SJCRH30 (cell line): ENCODE data around the gene PTGER4. TPM values are rescaled to one million over a fixed set of nuclear protein-coding genes. Genes with fewer than 3 reads are reported as not detected.
"Not testable (repeated sequence)": the region's sequence is repeated elsewhere in the genome, so short reads cannot be mapped to it uniquely, and the experiment has no call there.

Experiments used
- DNase-seq, 2 experiments: peaks; one replicate each; pipeline ENCODE4 v3.0.0-alpha.2; 2015 to 2020
- H3K27ac ChIP-seq: fragments of 250-450 bp; sonication (Bioruptor Pico); 2 replicates; pipeline ENCODE4 v1.5.1; 2020; ENCODE audit warnings: mild to moderate bottlenecking, moderate library complexity
- H3K27me3 ChIP-seq: fragments of 250-450 bp; sonication (Bioruptor Pico); 2 replicates; pipeline ENCODE4 v1.5.1; 2020; ENCODE audit warnings: mild to moderate bottlenecking, moderate library complexity
- H3K36me3 ChIP-seq: fragments of 250-450 bp; sonication (Bioruptor Pico); 2 replicates; pipeline ENCODE4 v1.5.1; 2020; ENCODE audit warnings: mild to moderate bottlenecking, moderate library complexity
- H3K4me1 ChIP-seq: fragments of 250-450 bp; sonication (Bioruptor Pico); 2 replicates; pipeline ENCODE4 v1.5.1; 2020; ENCODE audit warnings: mild to moderate bottlenecking, moderate library complexity
- H3K4me3 ChIP-seq: fragments of 250-450 bp; sonication (Bioruptor Pico); 2 replicates; pipeline ENCODE4 v1.5.1; 2020; ENCODE audit warnings: mild to moderate bottlenecking, moderate library complexity
- H3K9me3 ChIP-seq: fragments of 250-450 bp; sonication (Bioruptor Pico); replicated peaks from 2 replicates; pipeline ENCODE4 v1.5.1; 2020; ENCODE audit warnings: mild to moderate bottlenecking, moderate library complexity
- total RNA-seq: library from RNA; depleted of rRNA; stranded (reverse); fragments of >200 nt; shearing (Covaris generic); gene quantifications from 2 replicates; pipeline ENCODE4 v1.2.3, GENCODE V29; 2014

Gene PTGER4
- total RNA-seq, 1 experiment from 2014 or later: 7.4 TPM

GRCh38 chr5:40691894-40692293 lies 12.2 kb downstream of the PTGER4 start:
- Histone ChIP-seq H3K36me3 (peaks cover 11% of the 10 kb centered on the region), H3K4me3 (no peak overlapping the region), H3K27ac (no peak overlapping the region), H3K27me3 (no peaks in the 10 kb centered on the region), H3K4me1 (peaks cover 12% of the 10 kb centered on the region), H3K9me3 (no peaks in the 10 kb centered on the region)
- no peak for DNase-seq

- H3K4me1 ChIP-seq: peaks cover 3% of the 10 kb centered on the region
- peaks cover 11% of the 10 kb centered on the region for H3K36me3 ChIP-seq
- DNase-seq: no peak
- no peak overlapping the region for H3K4me3 ChIP-seq
- no peaks in the 10 kb centered on the region for H3K9me3 ChIP-seq
- H3K27me3 ChIP-seq: no peaks in the 10 kb centered on the region
- no peak overlapping the region for H3K27ac ChIP-seq
Observed at GRCh38 chr5:40694433-40694832, 14.7 kb downstream of the PTGER4 start.

GRCh38 chr5:40700116-40700782 lies 20.5 kb downstream of the PTGER4 start:
- Histone ChIP-seq H3K4me1 (no peaks in the 10 kb centered on the region), H3K36me3 (peaks cover 3% of the 10 kb centered on the region; the same call in 1 of the 2 replicates)
- no peak for DNase-seq

GRCh38 chr5:40702027-40702426 lies 22.3 kb downstream of the PTGER4 start:
- H3K9me3 ChIP-seq: peaks cover 25% of the 10 kb centered on the region
- H3K27ac ChIP-seq, H3K4me1 ChIP-seq, DNase-seq, H3K4me3 ChIP-seq, H3K36me3 ChIP-seq, H3K27me3 ChIP-seq: not testable (repeated sequence)

More at GRCh38 chr5:40700116-40700782, 20.5 kb downstream of the PTGER4 start:
- no peaks in the 10 kb centered on the region for H3K27me3 ChIP-seq
- no peak overlapping the region for H3K27ac ChIP-seq
- peaks cover 14% of the 10 kb centered on the region for H3K9me3 ChIP-seq
- no peak overlapping the region for H3K4me3 ChIP-seq

- peaks cover 27% of the 10 kb centered on the region for H3K9me3 ChIP-seq
- not testable (repeated sequence) for H3K36me3 ChIP-seq, DNase-seq, H3K27ac ChIP-seq, H3K27me3 ChIP-seq, H3K4me1 ChIP-seq, H3K4me3 ChIP-seq
Observed at GRCh38 chr5:40705484-40705883, 25.8 kb downstream of the PTGER4 start.

GRCh38 chr5:40710575-40710974 lies 30.9 kb downstream of the PTGER4 start:
- DNase-seq, H3K4me1 ChIP-seq, H3K27ac ChIP-seq, H3K36me3 ChIP-seq, H3K4me3 ChIP-seq, H3K27me3 ChIP-seq: not testable (repeated sequence)
- H3K9me3 ChIP-seq: peaks cover 11% of the 10 kb centered on the region

GRCh38 chr5:40714001-40714400 lies 34.3 kb downstream of the PTGER4 start:
- no peak overlapping the region for H3K4me3 ChIP-seq
- H3K27me3 ChIP-seq: no peaks in the 10 kb centered on the region
- peaks cover 4% of the 10 kb centered on the region; the same call in 1 of the 2 replicates for H3K9me3 ChIP-seq
- DNase-seq: no peak
- H3K4me1 ChIP-seq: no peaks in the 10 kb centered on the region
- no peak overlapping the region for H3K27ac ChIP-seq
- H3K36me3 ChIP-seq: 0 out of 2 replicates have a peak, but pooled peaks cover 2% of the 10 kb centered on the region

- no peak overlapping the region for H3K27ac ChIP-seq
- H3K4me1 ChIP-seq: no peaks in the 10 kb centered on the region
- no peak overlapping the region for H3K4me3 ChIP-seq
- peak in 1 of 2 experiments; percentile 11 for DNase-seq
- H3K9me3 ChIP-seq: 0 out of 2 replicates have a peak, but pooled peaks cover 2% of the 10 kb centered on the region
- H3K27me3 ChIP-seq: no peaks in the 10 kb centered on the region
- 0 out of 2 replicates have a peak, but pooled peaks cover 2% of the 10 kb centered on the region for H3K36me3 ChIP-seq
Observed at GRCh38 chr5:40716000-40716399, 36.3 kb downstream of the PTGER4 start.

GRCh38 chr5:40716590-40716989 lies 36.9 kb downstream of the PTGER4 start:
- Histone ChIP-seq H3K27me3 (no peaks in the 10 kb centered on the region), H3K27ac (no peak overlapping the region), H3K4me3 (no peak overlapping the region), H3K9me3 (peaks cover 6% of the 10 kb centered on the region; the same call in 1 of the 2 replicates), H3K4me1 (no peaks in the 10 kb centered on the region), H3K36me3 (peaks cover 4% of the 10 kb centered on the region)
- DNase-seq: no peak

GRCh38 chr5:40717281-40717680 lies 37.6 kb downstream of the PTGER4 start:
- Histone ChIP-seq H3K27ac (no peak overlapping the region), H3K36me3 (peaks cover 9% of the 10 kb centered on the region), H3K9me3 (peaks cover 8% of the 10 kb centered on the region; the same call in 1 of the 2 replicates), H3K27me3 (no peaks in the 10 kb centered on the region), H3K4me3 (no peak overlapping the region), H3K4me1 (no peaks in the 10 kb centered on the region)
- no peak for DNase-seq

GRCh38 chr5:40720069-40720468 lies 40.4 kb downstream of the PTGER4 start:
- Histone ChIP-seq H3K4me3 (no peak overlapping the region), H3K27ac (no peak overlapping the region), H3K27me3 (no peaks in the 10 kb centered on the region), H3K4me1 (no peaks in the 10 kb centered on the region), H3K36me3 (peaks cover 9% of the 10 kb centered on the region), H3K9me3 (peaks cover 8% of the 10 kb centered on the region; the same call in 1 of the 2 replicates)
- no peak for DNase-seq

GRCh38 chr5:40722497-40722911 lies 42.8 kb downstream of the PTGER4 start:
- H3K4me3 ChIP-seq, H3K4me1 ChIP-seq, DNase-seq, H3K27ac ChIP-seq, H3K9me3 ChIP-seq, H3K27me3 ChIP-seq: not testable (repeated sequence)
- peaks cover 23% of the 10 kb centered on the region for H3K36me3 ChIP-seq

GRCh38 chr5:40733434-40733833 lies 53.7 kb downstream of the PTGER4 start:
- Histone ChIP-seq H3K9me3 (no peaks in the 10 kb centered on the region), H3K4me3 (no peak overlapping the region), H3K27ac (no peak overlapping the region), H3K36me3 (no peaks in the 10 kb centered on the region; the same call in 1 of the 2 replicates), H3K27me3 (no peaks in the 10 kb centered on the region), H3K4me1 (peaks cover 4% of the 10 kb centered on the region; the same call in 1 of the 2 replicates)
- DNase-seq: no peak

GRCh38 chr5:40733879-40734563 lies 54.3 kb downstream of the PTGER4 start:
- no peak overlapping the region for H3K4me3 ChIP-seq
- peaks cover 2% of the 10 kb centered on the region; the same call in 1 of the 2 replicates for H3K9me3 ChIP-seq
- H3K27me3 ChIP-seq: no peaks in the 10 kb centered on the region
- peak in 1 of 2 experiments; percentile 29 for DNase-seq
- H3K4me1 ChIP-seq: peaks cover 7% of the 10 kb centered on the region; the same call in 1 of the 2 replicates
- no peak overlapping the region for H3K27ac ChIP-seq
- peaks cover 3% of the 10 kb centered on the region for H3K36me3 ChIP-seq

- Histone ChIP-seq H3K4me1 (peaks cover 7% of the 10 kb centered on the region; the same call in 1 of the 2 replicates), H3K27me3 (no peaks in the 10 kb centered on the region), H3K4me3 (no peak overlapping the region), H3K9me3 (peaks cover 6% of the 10 kb centered on the region; the same call in 1 of the 2 replicates), H3K36me3 (peaks cover 10% of the 10 kb centered on the region), H3K27ac (no peak overlapping the region)
- DNase-seq: no peak
Observed at GRCh38 chr5:40734986-40735385, 55.3 kb downstream of the PTGER4 start.
